ENCODE data around the gene CACNG3.
"Not testable (repeated sequence)": the region's sequence is repeated elsewhere in the genome, so short reads cannot be mapped to it uniquely, and the experiment has no call there.

The CACNG3 gene

GRCh38 chr16:24255456-24256371 lies at the start of gene CACNG3:
Gene CACNG3 (plus strand): TSS chr16:24256335. CDS start chr16:24256755, 420 bp downstream.
- DNase-seq (ENCODE audit: low read depth in 1 of 2, low spot score in 1 of 2), result no peak

- no peak for DNase-seq (ENCODE audit: low read depth in 1 of 2, low spot score in 1 of 2)
Measured at GRCh38 chr16:24206926-24207325, 49.2 kb upstream of the CACNG3 start.

- DNase-seq (ENCODE audit: low read depth in 1 of 2, low spot score in 1 of 2), result no peak
Measured at GRCh38 chr16:24208710-24209109, 47.4 kb upstream of the CACNG3 start.

DNA sequence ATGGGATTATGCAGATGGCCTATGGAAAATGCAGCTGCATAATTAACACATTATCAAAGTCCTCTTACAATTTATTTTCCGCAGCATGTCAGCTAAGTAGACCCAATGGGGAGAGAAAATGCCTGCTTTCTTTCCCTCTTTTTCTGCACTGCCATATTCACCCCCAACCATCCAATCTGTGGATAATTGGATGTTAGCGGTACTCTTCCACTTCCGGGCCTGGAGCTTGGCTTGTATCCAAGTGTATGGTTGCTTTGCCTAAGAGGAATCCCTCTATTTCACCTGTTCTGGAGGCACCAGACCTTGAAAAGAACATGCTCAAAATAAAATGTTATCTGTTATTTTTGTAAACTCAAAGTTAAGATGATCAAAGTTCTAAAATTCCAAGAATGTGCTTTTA lies 41.1 kb upstream of the CACNG3 start:
- no peak for DNase-seq (ENCODE audit: low read depth in 1 of 2, low spot score in 1 of 2)

DNA sequence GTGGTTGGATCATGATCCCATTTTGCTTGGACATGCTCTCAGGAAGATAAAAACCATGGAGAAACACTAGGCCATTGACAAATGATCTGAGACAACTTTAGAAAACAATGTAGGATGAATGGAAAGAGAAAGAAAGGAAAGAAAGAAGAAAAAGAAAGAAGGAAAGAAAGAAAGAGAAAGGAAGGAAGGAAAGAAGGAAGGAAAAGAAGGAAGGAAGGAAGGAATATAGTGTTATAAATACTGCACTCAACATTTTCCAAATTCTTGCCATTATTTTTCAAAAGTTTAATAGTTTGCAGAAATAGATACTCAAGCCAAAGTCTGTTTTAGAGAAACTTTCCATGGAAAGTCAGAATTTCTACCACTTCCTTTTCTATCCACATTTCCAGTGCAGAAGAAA lies 39.2 kb upstream of the CACNG3 start:
- DNase-seq (ENCODE audit: low read depth in 1 of 2, low spot score in 1 of 2), result no peak

DNA sequence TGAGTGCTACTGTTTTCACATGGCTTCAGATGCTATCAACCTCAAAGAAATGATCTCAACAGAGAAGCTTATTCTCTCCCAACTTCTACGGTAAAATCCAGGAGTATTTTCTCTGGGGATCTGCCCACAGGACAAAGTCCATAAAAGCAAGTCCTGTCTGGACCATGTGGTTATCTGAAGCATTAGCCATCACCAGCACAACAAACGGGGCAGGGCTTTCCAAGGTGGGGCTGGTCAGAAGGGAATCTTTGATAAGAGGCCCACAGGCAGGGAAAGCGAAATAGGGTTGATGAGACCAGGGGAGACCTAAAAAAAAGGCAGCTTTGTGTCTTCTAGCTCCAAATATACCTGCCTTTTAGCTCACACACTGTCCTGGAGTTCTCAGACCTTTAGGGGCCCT lies 38.7 kb upstream of the CACNG3 start:
- no peak for DNase-seq (ENCODE audit: low read depth in 1 of 2, low spot score in 1 of 2)

DNA sequence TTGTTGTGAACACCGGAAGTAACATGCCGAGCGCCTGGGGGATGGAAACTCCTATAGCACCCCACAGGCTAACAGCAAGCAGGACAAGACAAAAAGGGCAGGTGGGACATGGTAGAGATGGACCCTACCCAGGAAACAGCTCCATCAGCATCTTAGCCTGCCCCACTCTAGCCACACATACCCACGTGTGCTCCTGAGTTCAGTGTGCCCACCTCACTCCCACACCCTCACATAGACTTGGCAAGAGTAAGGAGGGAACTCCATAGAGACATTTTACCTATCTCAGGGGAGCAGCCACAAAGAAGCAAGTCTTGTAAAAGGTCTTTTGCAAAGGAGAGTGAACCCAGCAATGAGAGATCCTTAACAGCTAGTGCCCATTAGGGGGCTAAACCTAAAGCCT lies 37.8 kb upstream of the CACNG3 start:
- DNase-seq (ENCODE audit: low read depth in 1 of 2, low spot score in 1 of 2), result no peak

- DNase-seq (ENCODE audit: low read depth in 1 of 2, low spot score in 1 of 2), result no peak
Measured at GRCh38 chr16:24221219-24221618, 34.9 kb upstream of the CACNG3 start.

DNA sequence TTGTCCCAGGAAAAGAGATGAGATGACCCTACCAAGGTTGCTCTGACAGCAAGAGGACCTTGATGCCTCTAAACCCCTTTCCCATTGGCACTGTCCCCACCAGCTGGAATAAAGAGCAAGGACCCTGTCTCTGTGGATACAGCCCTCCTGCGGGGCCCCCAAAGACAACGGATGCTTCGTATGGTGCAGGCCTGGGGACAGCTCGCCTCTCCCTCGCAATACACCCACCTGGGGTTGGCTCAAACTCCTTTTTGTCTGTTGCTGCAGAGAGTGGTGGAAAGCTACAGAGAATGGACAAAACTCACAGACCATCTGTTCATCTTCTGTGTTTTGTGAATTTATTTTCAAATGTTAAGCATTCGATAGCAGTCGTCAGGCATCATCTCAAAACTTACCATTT lies 27.6 kb upstream of the CACNG3 start:
- DNase-seq (ENCODE audit: low read depth in 1 of 2, low spot score in 1 of 2), result no peak

DNA sequence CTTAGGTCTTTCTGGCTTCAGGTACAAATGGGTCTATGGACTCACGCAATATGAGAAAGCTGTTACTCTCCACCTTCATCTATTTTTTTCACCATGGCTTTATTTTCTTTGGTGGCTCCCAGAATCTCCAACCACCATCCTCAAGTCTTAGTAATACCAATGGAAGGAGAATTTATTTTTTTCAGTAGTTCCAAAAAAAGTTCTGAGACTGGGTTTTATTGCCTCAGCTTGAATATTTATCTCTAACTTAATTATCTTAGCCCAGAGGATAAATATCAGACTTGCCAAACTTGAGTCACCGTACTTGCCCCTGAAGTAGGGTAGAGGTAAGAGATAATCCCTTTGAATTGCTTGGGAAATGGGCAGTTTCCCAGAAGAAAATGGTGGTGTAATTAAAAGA lies 23.2 kb upstream of the CACNG3 start:
- no peak for DNase-seq (ENCODE audit: low read depth in 1 of 2, low spot score in 1 of 2)

DNA sequence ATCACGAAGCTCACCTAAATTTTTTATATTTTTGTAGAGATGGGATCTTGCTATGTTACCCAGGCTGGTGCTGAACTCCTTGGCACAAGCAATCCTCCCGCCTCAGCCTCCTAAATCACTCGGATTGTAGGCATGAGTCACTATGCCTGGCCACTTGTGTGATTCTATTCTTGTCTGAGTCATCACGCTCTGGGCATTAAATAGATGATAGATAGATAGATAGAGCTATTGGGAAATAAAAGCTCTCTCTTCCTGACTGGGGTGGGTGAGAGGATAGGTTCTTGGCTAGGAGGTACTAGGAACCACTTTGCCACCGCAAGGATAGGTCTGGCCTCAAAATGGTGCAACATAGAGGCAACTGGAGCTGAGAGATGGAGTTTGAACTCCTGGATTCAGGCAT lies 21.4 kb upstream of the CACNG3 start:
- DNase-seq (ENCODE audit: low read depth in 1 of 2, low spot score in 1 of 2), result no peak

DNA sequence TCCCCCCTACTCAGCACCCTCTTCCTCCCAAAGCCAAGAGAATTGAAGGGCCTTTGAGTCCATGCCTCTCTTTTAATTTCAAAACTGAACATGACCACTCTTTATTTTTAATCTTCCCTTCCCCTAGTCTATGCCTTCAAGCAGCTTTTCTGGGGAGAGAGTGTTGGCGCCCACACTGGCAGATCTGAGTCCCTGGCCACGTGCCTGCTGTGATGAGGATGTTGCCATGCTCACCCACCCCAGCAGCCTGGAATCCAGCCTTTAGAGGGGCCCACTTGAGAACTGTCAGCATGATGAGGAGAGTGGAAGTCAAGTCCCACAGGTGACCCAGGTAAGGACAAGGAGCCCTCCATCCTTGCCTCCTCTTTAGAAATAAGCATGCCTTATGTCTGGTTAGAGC lies 20.3 kb upstream of the CACNG3 start:
- DNase-seq (ENCODE audit: low read depth in 1 of 2, low spot score in 1 of 2), result no peak

DNA sequence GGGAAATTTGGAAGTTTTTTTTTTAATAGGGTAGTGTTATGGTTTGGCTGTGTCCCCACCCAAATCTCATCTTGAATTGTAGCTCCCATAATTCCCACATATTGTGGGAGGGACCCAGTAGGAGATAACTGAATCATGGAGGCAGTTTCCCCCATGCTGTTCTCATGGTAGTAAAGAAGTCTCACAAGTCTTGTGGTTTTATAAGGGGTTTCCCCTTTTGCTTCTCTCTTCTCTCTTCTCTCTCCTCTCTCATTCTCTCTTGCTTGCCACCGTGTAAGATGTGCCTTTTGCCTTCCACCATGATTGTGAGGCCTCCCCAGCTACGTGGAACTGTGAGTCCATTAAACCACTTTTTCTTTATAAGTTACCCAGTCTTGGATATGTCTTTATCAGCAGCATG lies 17.3 kb upstream of the CACNG3 start:
- not testable (repeated sequence) for DNase-seq (ENCODE audit: low read depth in 1 of 2, low spot score in 1 of 2)

GRCh38 chr16:24246911-24247607 lies 9.1 kb upstream of the CACNG3 start:
- DNase-seq (ENCODE audit: low read depth in 1 of 2, low spot score in 1 of 2), result no peak

DNA sequence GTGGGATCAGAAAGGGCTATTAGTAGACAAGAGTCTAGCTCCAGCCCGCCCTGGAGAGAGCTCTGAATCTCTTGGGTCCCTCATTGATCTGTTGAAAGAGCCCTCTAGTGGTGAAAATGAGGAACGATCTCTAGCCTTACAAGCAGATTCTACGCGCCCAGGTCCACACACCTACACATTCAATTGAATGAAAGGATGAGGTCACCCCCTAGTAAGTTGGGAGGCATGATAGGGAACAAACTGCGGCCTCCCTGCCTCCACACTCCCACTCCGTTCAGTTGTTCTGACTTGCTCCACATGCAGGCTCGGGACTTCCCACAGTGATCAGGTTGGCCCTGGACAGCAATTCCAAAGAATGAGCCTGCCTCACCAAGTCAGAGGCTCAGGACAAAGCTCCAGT lies 2.9 kb upstream of the CACNG3 start:
- no peak for DNase-seq (ENCODE audit: low read depth in 1 of 2, low spot score in 1 of 2)

GRCh38 chr16:24257958-24258357 lies 1.8 kb downstream of the CACNG3 start:
- DNase-seq (ENCODE audit: low read depth in 1 of 2, low spot score in 1 of 2), result no peak

DNA sequence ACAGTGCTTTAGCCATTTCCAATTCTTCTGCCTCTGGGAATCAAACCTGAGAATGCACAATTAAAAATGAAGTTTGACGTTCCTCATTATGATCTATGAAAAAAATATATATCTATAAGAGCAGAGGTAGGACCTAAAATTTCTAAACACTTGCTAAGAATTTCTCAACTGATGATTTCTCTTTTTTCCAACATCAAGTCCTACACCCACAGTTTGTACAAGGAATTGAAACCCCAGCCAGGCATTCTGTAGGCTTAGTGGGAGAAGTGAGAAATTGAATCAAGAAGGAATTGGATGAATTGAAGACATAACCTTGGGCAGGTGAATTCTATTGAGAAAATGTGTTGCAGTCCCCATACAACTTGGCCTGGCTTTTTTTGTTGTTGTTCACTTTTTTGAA lies 2.7 kb downstream of the CACNG3 start:
- no peak for DNase-seq (ENCODE audit: low read depth in 1 of 2, low spot score in 1 of 2)

- DNase-seq (ENCODE audit: low read depth in 1 of 2, low spot score in 1 of 2), result no peak
Measured at GRCh38 chr16:24262816-24263215, 6.7 kb downstream of the CACNG3 start.

DNA sequence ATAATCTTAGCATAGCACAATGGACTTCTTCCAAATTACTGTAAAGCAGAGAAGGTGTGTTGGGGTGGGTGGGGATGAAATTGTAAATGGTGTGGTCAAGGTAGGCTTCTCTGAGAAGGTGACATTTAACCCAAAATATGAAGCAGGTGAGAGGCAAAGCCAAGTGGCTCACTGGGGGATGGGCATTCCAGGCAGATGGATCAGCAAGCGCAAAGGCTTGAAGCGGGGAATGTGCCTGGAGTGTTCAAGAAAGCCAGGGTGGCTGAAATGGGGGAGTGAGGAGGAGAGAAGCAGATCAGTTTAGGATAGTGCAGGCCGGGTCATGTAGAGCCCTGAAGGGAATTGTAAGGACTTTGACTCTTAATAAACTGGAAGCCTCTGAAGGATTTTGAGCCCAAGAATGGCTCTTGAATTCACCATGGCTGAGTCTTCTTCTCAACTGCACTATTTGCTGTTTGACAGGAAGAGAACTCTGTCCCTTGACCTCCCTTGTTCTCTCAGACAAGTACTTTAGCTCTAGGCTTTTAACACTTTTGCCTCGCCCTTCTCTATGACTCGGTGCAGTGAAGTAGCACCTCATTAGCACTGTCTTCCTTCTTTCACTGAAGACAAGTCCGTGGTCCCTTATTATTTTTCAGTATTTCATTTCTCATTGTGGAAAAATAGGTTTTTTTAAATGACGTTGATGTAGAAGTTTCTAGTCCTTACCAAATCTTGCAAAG lies 14.7 kb downstream of the CACNG3 start:
- no peak for DNase-seq (ENCODE audit: low read depth in 1 of 2, low spot score in 1 of 2)

GRCh38 chr16:24272379-24272778 lies 16.2 kb downstream of the CACNG3 start:
- no peak for DNase-seq (ENCODE audit: low read depth in 1 of 2, low spot score in 1 of 2)

DNA sequence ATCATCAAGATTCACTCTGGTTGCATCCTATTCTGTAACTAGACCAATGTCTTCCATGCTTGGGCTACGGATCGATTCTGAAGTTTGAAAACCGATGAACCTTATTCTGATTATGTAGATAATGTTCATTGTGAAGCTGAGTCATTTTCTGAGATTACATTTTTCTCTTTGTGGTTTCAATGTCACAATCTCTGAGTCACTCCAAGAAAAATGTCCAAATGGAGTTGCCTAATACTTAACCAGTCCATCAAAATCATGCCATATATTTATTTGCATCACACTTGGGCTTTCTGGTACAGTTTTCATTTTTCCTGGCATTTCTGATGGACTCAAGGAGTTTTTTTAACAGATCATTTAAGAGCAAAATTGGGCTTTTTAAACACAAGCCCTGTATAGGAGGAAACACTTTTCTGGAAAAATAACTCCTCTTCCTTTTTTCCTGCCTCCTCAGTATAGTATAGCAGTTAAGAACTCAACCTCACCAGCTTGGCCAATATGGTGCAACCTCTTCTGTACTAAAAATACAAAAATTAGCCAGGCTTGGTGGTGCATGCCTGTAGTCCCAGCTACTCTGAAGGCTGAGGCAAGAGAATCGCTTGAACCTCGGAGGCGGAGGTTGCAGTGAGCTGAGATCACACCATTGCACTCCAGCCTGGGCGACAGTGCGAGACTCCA lies 17.5 kb downstream of the CACNG3 start:
- no peak for DNase-seq (ENCODE audit: low read depth in 1 of 2, low spot score in 1 of 2)
